Frontal cortex (tissue), 1 donor: Measurements from ENCODE around the gene GSG1L. TPM values are rescaled to one million over a fixed set of nuclear protein-coding genes. Genes with fewer than 3 reads are reported as not detected.

Experiments used
- small RNA-seq: library from RNA; depleted of rRNA; stranded (forward); fragments of <200 nt; gene quantifications from one replicate; pipeline ENCODE3, GENCODE V24; 2014
- total RNA-seq: library from RNA; depleted of rRNA; stranded (reverse); fragments of >200 nt; gene quantifications from one replicate; pipeline ENCODE4 v1.2.3, GENCODE V29; 2014

GSG1L gene
- total RNA-seq, 1 donor from 2014 or later, result 5.3 TPM

Small RNA genes lying within 50 kb of the gene (small RNA-seq; reads per million reads assigned to genes)
- gene RNU6-1241P (not detected), gene RNU6-159P (not detected)

Other genes with a start within 250 kb of the GSG1L start
- gene XPO6, start 148.3 kb upstream of the GSG1L start, total RNA-seq, result 59.1 TPM
- gene SBK1, start 228.8 kb upstream of the GSG1L start, total RNA-seq, result 13.9 TPM